HG02678 (cell line): Measurements from ENCODE around the gene FXYD4.
"Not testable (repeated sequence)": the region's sequence is repeated elsewhere in the genome, so short reads cannot be mapped to it uniquely, and the experiment has no call there.

Experiments
- ATAC-seq: cut with Tn5 transposase; IDR thresholded peaks from one replicate; pipeline ENCODE4 v1.9.1; 2021; ENCODE audit warnings: mild to moderate bottlenecking, moderate library complexity; ENCODE audit not compliant: unreplicated experiment

The FXYD4 gene, protein sequence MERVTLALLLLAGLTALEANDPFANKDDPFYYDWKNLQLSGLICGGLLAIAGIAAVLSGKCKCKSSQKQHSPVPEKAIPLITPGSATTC

DNA sequence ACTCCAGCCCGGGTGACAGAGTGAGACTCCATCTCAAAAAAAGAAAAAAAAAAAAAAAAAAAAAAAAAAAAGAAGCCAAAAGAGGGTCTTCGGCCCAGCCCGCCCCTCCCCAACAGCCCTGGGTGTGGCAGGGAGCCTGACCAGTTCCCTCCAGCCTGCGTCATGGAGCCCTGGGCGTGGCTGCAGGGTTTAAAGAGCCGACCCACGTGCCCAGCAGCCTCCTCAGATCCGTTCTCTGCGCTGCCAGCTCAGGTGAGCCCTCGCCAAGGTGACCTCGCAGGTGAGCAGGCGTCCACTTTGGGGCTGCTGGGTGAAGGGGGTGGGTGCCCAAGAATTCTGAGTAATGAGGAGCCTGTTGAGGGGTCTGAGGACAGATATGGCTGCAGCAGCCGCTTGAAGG is at the start of gene FXYD4:
Gene FXYD4, plus strand, starts transcription at position 219 of the 400 bp plus-strand sequence. CDS start 2,111 bp downstream, outside the sequence.
- ATAC-seq, result no peak

DNA sequence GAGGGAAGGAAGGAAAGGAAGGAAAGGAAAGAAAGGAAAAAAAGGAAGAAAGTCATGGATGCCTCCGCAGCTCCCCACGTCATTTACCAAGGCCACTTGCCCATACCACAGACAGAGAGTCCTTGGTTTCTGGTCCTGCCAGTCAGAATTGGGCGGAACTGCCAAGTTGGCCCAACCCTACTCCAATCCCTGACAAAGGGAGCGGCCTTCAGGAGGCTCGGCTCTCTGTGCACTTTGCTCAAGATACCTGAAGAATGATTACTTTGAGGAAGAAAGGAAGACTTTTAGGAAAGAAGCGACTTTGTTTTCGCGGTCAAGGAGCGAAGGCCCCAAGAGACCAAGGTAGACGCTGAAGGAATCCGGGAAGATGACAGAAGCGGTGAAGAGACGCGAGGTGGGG is 49.1 kb upstream of the FXYD4 start:
- no peak for ATAC-seq

DNA sequence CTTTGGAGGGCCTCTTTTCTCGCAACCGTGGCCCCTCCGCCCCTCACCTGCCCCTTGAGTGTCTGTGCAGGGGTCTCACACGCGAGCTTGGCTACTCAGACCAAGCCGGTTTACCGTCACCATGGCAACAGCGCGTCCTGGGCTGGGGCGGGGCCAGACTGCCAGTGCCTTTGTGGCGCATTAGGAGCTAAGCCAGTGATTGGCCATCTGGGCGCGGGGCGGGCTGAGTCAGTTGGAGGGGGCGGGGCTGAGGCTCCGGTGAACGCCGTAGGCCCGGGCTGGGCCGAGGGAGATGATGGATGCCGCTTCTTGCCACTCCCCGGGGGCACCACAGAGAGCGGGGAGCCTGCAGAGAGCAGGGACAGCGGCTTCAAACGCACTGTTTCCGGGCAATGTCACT is 48.7 kb upstream of the FXYD4 start:
- ATAC-seq, result peak; percentile 81

DNA sequence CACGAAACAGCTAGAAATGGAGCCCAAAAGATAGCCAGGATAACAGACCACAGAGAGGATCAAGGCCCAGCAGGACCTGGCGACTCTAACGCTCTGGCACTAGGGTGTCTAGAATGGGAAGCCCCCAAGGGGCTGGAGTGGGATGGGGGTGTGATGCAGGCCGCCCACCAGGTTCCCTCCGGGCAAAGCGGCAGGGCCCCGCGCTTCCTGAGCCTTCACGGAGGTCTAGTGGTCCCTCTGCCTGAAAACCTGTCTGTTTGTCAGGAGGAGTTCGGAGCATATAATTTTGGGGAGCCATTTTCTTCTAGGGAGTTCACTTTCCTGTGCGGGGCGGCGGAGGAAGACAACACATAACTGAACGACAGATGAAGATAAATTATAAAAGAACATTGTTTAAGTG is 48.2 kb upstream of the FXYD4 start:
- no peak for ATAC-seq

DNA sequence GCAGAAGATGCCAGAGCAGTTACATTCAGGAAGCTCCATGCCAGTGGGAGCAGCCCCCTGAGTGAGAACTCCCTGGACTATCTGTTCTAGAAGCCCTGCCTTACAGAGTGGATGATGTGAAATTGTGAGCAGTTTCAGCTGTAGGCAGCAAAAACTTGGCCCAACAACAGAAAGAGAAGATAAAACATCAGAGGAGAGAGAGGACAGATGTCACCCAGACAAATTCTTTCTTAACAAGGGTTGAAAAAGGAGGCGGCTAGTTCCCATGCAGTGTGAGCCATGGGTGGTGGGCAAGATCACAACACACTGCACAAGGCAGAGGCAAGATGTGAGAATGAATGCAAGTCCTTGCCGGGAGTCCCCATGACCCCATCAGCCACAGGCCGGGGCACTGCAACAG is 46.6 kb upstream of the FXYD4 start:
- ATAC-seq, result no peak

DNA sequence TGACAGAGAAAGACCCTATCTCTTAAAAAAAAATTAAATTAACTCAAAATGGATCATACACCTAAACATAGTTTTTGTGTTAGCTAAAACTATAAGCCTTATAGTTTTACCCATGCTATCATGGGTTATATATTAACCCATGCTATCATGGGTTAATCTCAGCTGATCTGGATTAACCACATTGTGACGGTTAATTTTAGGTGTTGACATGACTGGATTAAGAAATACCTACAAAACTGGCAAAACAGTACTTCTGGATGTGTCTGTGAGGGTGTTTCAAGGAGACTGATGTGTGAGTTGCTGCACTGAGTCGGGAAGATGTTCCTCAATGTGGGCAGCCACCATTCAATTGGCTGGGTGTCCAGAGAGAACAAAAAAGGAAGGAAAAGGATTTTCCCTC is 44.3 kb upstream of the FXYD4 start:
- no peak for ATAC-seq

DNA sequence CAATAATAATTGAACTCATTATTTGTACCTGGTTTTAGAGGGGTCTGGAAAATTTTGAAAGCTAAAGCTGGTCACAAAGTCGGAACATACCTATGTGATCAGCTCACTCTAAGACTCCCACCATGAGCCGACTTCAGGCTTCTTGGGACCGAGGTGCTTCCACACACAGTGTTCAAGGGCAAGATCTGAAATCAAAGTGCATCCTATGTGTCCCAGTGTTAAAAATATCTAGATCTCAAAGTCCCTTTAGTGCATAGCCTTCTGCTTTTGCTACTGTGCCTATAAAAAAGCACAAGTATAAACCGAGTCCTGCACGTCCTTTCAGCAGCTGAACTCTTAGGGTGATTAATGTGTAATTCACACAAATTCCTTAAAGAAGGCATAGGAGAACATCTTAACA is 43.5 kb upstream of the FXYD4 start:
- ATAC-seq, result no peak

DNA sequence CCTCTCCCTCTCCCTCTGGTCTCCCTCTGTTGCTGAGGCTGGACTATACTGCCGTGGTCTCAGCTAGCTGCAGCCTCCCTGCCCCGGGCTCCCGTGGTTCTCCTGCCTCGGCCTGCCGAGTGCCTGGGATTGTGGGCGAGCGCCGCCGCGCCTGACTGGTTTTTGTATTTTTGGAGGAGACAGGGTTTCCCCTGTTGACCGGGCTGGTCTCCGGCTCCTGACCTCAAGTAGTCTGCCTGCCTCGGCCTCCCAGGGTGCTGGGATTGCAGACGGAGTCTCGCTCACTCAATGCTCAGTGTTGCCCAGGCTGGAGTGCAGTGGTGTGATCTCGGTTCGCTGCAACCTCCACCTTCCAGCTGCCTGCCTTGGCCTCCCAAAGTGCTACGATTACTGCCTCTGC is 42.6 kb upstream of the FXYD4 start:
- ATAC-seq, result not testable (repeated sequence)

DNA sequence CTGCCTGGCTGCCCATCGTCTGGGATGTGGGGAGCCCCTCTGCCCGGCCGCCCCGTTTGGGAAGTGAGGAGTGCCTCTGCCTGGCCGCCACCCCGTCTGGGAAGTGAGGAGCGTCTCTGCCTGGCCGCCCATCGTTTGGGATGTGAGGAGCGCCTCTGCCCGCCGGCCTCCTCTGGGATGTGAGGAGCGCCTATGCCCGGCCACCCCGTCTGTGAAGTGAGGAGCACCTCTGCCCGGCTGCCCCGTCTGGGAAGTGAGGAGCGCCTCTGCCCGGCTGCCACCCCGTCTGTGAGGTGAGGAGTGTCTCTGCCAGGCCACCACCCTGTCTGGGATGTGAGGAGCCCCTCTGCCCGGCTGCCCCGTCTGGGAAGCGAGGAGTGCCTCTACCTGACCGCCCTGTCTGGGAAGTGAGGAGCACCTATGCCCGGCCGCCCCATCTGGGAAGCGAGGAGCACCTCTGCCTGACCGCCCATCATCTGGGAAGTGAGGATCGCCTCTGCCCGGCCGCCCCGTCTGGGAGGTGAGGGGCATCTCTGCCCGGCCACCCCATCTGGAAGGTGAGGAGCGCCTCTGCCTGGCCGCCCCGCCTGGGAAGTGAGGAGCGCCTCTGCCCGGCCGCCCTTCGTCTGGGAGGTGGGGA is 42.1 kb upstream of the FXYD4 start:
- ATAC-seq, result not testable (repeated sequence)

DNA sequence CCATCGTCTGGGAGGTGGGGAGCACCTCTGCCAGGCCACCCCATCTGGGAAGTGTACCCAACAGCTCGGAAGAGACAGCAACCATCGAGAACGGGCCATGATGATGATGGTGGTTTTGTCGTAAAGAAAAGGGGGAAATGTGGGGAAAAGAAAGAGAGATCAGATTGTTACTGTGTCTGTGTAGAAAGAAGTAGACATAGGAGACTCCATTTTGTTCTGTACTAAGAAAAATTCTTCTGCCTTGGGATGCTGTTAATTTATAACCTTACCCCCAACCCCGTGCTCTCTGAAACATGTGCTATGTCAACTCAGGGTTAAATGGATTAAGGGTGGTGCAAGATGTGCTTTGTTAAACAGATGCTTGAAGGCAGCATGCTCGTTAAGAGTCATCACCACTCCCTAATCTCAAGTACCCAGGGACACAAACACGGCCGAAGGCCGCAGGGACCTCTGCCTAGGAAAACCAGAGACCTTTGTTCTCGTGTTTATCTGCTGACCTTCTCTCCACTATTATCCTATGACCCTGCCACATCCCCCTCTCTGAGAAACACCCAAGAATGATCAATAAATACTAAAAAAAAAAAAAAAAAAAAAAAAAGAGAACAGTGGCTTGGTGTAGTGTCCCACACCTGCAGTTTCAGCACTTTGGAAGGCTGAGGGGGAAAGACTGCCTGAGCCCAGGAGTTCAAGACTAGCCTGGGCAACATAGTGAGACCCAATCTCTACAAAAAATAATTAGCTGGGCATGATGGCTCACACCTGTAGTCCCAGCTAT is 41.2 kb upstream of the FXYD4 start:
- not testable (repeated sequence) for ATAC-seq

DNA sequence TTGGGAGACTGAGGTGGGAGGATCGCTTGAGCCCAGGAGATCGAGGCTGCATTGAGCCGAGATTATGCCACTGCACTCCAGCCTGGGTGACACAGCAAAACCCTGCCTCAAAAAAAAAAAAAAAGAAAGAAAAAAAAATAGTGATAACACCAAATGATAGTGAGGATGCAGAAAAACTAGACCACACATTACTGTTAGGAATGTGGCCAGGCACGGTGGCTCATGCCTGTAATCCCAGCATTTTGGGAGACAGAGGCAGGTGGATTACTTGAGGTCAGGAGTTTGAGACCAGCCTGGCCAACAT is 40.7 kb upstream of the FXYD4 start:
- ATAC-seq, result not testable (repeated sequence)

DNA sequence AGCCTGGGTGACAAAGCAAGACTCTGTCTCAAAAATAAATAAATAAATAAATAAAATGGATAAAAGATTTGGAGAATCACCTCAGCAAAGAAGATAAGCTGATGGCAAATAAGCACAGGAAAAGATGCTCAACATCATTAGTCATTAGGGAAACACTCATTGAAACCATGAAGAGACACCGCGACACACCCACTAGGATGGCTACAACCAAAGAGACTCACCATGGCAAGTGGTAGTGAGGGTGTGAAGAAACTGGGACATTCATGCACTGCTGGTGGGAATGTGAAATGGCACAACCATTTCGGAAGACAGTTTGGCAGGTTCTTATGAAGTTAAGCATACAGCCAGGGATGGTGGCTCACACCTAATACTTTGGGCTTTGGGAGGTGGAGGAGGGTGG is 37.8 kb upstream of the FXYD4 start:
- ATAC-seq, result no peak

DNA sequence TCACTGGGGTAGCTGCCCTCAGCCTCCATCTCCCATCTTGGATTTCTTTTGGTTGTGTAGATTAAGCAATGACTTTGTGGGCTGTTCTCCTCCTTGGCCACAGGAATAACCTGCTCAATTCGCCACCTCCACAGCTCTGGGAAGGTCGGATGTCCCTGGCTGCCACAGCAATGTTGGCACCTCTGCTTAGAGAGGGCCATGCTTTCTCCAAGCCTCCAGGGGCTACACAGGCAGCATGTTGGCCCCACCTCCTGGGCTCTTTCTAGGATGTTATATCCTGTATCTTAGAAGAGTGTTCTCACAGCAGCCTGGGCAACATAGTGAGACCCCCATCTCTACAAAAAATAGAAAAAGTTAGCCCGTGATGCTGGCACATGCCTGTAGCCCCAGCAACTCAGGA is 35.4 kb upstream of the FXYD4 start:
- no peak for ATAC-seq

DNA sequence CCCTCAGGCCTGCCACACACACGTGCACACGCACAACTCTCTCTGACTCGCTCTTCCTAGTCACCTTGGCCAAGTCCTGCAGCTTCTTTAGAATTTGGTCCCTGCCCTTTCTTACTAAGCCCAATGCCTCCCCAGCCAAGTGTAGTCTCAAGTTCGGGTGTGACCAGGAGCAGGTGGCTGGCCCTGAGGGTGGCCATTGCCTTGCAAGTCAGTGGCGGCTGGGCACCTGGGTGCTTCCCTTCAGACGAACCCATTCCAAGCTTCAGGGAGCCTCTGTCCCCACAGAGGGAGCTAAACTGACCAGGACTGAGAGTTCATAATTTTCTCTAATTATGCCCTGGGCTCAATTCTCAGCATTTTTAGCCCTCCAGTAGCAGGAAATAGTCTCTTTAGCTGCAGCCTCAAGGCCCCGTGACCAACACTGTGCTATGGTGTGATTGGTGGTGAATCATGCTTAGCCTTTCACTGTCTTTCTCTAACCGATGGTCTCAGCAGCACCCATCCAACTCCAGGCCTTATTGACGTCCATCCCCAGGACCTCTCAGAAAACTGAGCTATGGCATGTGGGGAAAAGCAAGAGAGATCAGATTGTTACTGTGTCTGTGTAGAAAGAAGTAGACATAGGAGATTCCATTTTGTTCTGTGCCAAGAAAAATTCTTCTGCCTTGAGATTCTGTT is 34.7 kb upstream of the FXYD4 start:
- no peak for ATAC-seq

DNA sequence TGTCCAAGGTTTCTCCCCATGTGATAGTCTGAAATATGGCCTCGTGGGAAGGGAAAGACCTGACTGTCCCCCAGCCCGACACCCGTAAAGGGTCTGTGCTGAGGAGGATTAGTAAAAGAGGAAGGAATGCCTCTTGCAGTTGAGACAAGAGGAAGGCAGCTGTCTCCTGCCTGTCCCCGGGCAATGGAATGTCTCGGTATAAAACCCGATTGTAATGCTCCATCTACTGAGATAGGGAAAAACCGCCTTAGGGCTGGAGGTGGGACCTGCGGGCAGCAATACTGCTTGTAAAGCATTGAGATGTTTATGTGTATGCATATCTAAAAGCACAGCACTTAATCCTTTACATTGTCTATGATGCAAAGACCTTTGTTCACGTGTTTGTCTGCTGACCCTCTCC is 33.9 kb upstream of the FXYD4 start:
- not testable (repeated sequence) for ATAC-seq

DNA sequence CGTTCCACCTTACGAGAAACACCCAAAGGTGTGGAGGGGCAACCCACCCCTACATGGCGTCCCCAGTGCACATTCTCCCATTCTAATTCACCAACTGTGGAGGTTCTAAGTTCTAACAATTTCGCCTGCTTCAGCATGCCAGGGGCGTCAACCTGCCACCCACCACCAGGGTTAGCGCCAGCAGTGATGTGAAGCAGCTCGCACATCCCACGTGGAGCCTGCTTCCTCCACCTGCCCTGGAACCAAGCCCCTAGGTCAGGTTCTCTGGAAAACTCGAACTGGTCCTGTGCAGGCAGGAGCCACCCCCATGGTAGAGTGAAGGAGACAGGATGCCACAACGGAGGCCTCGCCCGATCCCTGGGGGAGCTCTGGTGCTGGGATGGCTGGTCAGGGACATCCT is 33.3 kb upstream of the FXYD4 start:
- ATAC-seq, result no peak

DNA sequence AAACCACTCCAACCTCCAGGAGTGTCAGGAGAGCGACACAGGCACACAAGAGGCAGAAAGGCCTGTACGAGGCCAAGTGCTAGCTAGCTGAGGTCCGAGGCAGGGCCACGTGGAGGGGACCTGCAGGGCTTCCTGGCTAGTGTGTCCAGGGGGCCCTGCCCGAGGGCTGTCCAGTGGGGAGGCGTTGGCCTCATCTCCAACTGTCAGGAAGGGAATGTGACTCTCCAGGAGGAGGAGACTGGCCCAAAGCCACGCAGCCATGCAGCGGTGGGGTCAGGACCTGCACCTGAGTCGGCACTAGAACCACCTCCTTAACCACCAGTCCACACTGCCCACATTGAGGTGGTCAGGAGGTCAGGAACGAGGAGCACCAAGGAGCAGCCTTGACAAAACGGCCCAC is 32.3 kb upstream of the FXYD4 start:
- no peak for ATAC-seq

DNA sequence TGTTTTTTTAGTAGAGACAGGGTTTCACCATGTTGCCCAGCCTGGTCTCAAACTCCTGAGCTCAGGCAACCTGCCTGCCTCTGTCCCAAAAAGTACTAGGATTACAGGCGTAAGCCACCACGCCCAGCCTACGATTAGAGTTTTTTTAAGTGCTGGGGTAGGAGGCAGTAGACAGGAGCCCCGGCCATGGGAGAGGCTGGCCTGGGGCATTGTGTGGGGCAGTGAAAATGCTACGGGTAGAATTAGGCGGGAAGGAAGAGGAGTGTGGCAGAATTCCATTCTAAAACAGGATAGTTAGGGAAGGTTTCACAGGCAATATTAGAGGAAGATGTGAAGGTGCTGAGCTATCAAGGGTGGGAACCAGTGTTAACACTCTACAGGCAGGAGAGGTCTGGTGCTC is 31.3 kb upstream of the FXYD4 start:
- no peak for ATAC-seq

DNA sequence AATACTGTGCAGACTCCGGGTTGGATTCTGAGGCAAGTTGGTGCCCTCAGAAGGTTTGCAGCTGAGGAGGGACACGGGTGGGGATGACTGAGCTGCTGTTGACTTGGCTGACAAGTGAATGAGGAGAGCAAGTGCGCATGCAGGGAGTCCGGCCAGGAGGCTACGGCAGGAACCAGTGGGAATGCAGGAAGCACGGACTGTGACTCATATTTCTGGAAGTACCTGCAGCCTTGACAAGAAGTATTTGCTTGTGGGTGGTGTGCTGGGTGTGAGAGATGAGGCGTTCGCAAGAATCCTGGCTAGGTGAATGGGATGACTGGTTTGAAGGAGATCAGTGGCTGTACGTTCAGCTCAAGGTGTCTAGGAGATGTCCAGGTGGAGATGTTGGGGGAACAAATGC is 30.8 kb upstream of the FXYD4 start:
- no peak for ATAC-seq

DNA sequence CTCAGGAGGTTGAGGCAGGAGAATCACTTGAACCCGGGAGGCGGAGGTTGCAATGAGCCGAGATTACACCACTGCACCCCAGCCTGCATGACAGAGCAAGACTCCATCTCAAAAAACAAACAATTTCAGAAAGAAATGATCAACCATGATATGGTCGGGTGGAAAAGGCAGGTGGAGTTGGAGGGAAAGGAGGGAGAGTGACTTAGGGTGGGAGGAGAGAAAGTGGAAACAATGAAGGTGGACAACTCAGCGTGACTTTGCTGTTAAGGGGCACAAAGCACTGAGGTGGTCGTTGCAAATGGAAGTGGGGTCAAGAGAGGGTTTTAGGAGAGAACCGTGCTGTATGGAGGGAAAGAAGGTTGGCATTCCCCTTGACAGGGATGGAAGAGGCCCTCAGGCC is 30.0 kb upstream of the FXYD4 start:
- no peak for ATAC-seq

DNA sequence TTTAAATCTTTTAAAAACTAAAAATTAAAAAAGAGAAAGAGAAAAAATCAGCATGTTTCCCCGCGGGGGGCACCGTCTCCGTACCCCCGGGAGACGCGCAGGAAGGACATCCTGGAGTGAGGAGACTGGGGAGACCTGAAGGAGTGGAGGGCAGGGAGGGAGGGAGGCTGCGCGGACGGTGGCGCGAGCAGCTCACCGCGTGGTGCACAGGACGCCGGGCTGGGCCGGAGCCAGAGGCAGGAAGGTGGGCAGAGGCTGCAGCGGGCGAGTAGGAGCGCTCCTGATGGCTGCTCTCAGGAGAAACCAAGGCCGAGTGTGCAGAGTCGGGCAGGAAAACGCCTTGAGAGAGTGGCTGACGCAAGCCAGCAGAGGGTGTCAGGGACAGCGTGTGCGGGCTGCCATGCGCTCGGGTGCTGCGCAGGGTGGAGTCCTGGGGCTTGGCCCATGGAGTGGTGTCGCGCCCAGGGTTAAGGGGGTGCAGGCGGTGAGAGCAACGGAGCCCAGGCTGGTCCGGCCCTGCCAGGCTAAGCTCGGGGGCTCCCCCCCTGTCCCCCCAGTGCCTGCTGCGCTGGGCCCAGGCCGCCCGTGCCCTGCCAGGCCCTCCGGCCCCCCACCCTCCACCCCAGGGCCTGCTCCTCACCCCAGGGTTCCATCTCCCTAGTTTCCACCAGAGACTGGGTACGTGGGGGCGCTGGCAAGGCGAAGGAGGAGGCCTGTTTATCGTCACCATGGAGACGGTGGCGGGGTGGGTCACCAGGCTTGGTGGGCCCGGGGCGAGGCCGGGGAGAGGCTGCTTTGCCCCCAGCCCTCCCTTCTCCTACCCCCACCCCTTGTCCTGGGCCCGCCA is 28.9 kb upstream of the FXYD4 start:
- no peak for ATAC-seq
